PC-3 (cell line): Measurements from ENCODE around the gene UBR4. TPM values are rescaled to one million over a fixed set of nuclear protein-coding genes. Genes with fewer than 3 reads are reported as not detected.
"Not testable (repeated sequence)": the region's sequence is repeated elsewhere in the genome, so short reads cannot be mapped to it uniquely, and the experiment has no call there.

ENCODE experiments used
- ATAC-seq: fragments of 200-7000 bp; cut with Tn5 transposase; 2 replicates; pipeline ENCODE4 v1.9.1; 2020; ENCODE audit warnings: mild to moderate bottlenecking, moderate library complexity
- BruUV-seq: library from RNA; stranded (reverse); fragments of 400-500 nt; replicated peaks from 2 replicates; lab custom pipeline; 2021; lab: Mats Ljungman, UMichigan
- CTCF ChIA-PET: fragments of 300-600 bp; sonication (Branson Sonifier 250); formaldehyde crosslinking; loops from one replicate; lab custom pipeline; 2022; ENCODE audit warnings: antibody characterized with exemption; lab: Charles Lee
- POLR2A ChIA-PET: fragments of 300-600 bp; sonication (Branson Sonifier 250); formaldehyde crosslinking; loops from one replicate; lab custom pipeline; 2022; ENCODE audit warnings: antibody characterized with exemption; ENCODE audit not compliant: unreplicated experiment; lab: Charles Lee
- DNase-seq: peaks from one replicate; pipeline ENCODE4 v3.0.0-alpha.2; 2015
- H2AFZ ChIP-seq: fragments of 300-600 bp; sonication (generic); 2 replicates; pipeline ENCODE4 v1.6.0; 2016; ENCODE audit warnings: antibody characterized with exemption, low read length
- H3F3A ChIP-seq: fragments of 300-600 bp; sonication (generic); one replicate; pipeline ENCODE4 v1.6.0; 2017; ENCODE audit warnings: antibody characterized with exemption, low read length, control low read depth, mild to moderate bottlenecking; ENCODE audit not compliant: unreplicated experiment
- H3K27ac ChIP-seq: fragments of 300-600 bp; sonication (generic); 2 replicates; pipeline ENCODE4 v1.5.1; 2016; ENCODE audit warnings: mild to moderate bottlenecking, low read length
- H3K27me3 ChIP-seq: fragments of 300-600 bp; sonication (generic); 2 replicates; pipeline ENCODE4 v1.6.1; 2016; ENCODE audit warnings: low read length, mixed read lengths
- H3K36me3 ChIP-seq: fragments of 300-600 bp; sonication (generic); 2 replicates; pipeline ENCODE4 v1.6.1; 2016; ENCODE audit warnings: low read depth, mixed run types, low read length, mixed read lengths
- H3K4me1 ChIP-seq: fragments of 300-600 bp; sonication (generic); 2 replicates; pipeline ENCODE4 v1.5.1; 2016; ENCODE audit warnings: low read length; ENCODE audit not compliant: insufficient read depth
- H3K4me2 ChIP-seq: fragments of 300-600 bp; sonication (generic); 2 replicates; pipeline ENCODE4 v1.6.0; 2016; ENCODE audit warnings: low read length
- H3K4me3 ChIP-seq: fragments of 300-600 bp; sonication (generic); 2 replicates; pipeline ENCODE4 v1.5.1; 2016; ENCODE audit warnings: mild to moderate bottlenecking, low read length, mixed read lengths
- H3K79me2 ChIP-seq: fragments of 300-600 bp; sonication (generic); 2 replicates; pipeline ENCODE4 v1.6.1; 2017; ENCODE audit warnings: low read length, mixed read lengths
- H3K9ac ChIP-seq: fragments of 300-600 bp; sonication (generic); 2 replicates; pipeline ENCODE4 v1.6.0; 2016; ENCODE audit warnings: mild to moderate bottlenecking, low read length
- H3K9me2 ChIP-seq: fragments of 300-600 bp; sonication (generic); replicated peaks from 2 replicates; pipeline ENCODE4 v1.6.1; 2016; ENCODE audit warnings: mixed run types, low read length, mixed read lengths
- H3K9me3 ChIP-seq: fragments of 300-600 bp; sonication (generic); 2 replicates; pipeline ENCODE4 v1.6.1; 2016; ENCODE audit warnings: low read length, mixed read lengths
- H4K20me1 ChIP-seq: fragments of 300-600 bp; sonication (generic); 2 replicates; pipeline ENCODE4 v1.6.1; 2016; ENCODE audit warnings: low read length, mixed read lengths
- EZH2 ChIP-seq: fragments of 300-600 bp; sonication (generic); IDR thresholded peaks from one replicate; pipeline ENCODE4 v1.6.1; 2017; ENCODE audit warnings: antibody characterized with exemption, mild to moderate bottlenecking, low read length; ENCODE audit not compliant: unreplicated experiment
- EZH2phosphoT487 ChIP-seq: fragments of 300-600 bp; sonication (generic); IDR thresholded peaks from 2 replicates; pipeline ENCODE4 v1.6.1; 2018; ENCODE audit warnings: mild to moderate bottlenecking, antibody characterized with exemption, low read length, borderline replicate concordance
- intact Hi-C: fragments of 100-400 bp; cut with micrococcal nuclease; formaldehyde crosslinking; loops from 2 replicates; pipeline ENCODE4 v1.9.0; 2023
- total RNA-seq: library from RNA; depleted of rRNA; stranded (reverse); fragments of >200 nt; gene quantifications from 2 replicates; pipeline ENCODE4 v1.2.3, GENCODE V29; 2014
- TF ChIP-seq, protein P1 (sequence below): fragments of 300-600 bp; sonication (generic); conservative IDR thresholded peaks from 2 replicates; pipeline ENCODE4 v1.5.1; 2017; ENCODE audit warnings: antibody characterized with exemption, low read depth, mild to moderate bottlenecking, low read length

UBR4 gene
- total RNA-seq, 1 experiment from 2014 or later, result 141 TPM

DNA sequence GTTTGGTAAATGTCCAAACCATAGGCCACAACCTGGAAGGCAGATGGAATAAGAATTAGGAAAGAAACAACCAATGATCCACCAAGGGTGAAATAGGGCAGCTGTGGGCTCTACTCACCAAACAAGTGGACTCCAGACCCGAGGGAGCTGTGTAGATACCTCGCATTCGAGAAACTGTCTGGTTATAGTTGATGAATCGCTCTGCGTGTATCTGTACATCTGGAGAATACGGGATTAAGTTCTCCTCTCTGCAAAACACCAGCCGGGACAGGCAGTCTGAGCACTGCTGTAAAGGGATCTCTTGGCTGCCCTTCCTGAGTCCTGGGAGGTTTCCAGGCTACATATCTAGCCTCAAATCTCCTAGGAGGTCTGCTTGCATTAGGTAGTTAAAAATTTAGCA is 9.4 kb upstream of the UBR4 start:
- H3K27ac ChIP-seq, result no peak overlapping the region
- no peaks in the 10 kb centered on the region for H3K9me3 ChIP-seq
- no peak overlapping the region for H2AFZ ChIP-seq
- ChIA-PET CTCF (no interaction called here), POLR2A (no interaction called here)
- intact Hi-C loops, result no loop called here
- no peaks in the 10 kb centered on the region for H3K9me2 ChIP-seq
- no peak overlapping the region for H3K4me2 ChIP-seq
- H3K27me3 ChIP-seq, result no peaks in the 10 kb centered on the region
- H3F3A ChIP-seq, result no peaks in the 10 kb centered on the region
- no peak overlapping the region for H3K4me3 ChIP-seq
- TF ChIP-seq EZH2phosphoT487, result no peak
- DNase-seq (no peak), ATAC-seq (no peak)
- no TSS peak for BruUV-seq
- peaks cover 2% of the 10 kb centered on the region; the same call in 1 of the 2 replicates for H3K79me2 ChIP-seq
- no peaks in the 10 kb centered on the region for H3K4me1 ChIP-seq
- no peaks in the 10 kb centered on the region for H4K20me1 ChIP-seq
- H3K36me3 ChIP-seq, result peaks cover 59% of the 10 kb centered on the region
- H3K9ac ChIP-seq, result no peak overlapping the region

DNA sequence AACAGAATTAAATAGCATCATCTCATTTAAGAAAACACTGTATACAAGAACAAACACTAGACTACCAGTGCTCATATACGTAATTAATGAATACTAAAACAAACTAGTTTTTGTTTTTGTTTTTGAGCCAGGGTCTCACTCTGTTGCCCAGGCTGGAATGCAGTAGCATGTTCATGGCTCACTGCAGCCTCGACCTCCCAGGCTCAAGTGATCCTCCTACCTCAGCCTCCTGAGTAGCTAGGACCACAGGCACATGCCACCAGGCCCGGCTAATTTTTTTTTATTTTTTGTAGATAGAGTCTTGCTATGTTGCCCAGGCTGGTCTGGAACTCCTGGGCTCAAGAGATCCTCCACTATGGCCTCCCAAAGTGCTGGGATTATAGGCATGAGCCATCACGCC is 6.5 kb upstream of the UBR4 start:
- ATAC-seq, H2AFZ ChIP-seq, H3K9me3 ChIP-seq, H4K20me1 ChIP-seq, intact Hi-C loops, H3K4me3 ChIP-seq, BruUV-seq, H3K9me2 ChIP-seq, CTCF ChIA-PET, H3K27me3 ChIP-seq, H3K4me2 ChIP-seq, H3K27ac ChIP-seq, H3K9ac ChIP-seq, H3F3A ChIP-seq, DNase-seq: not testable (repeated sequence)
- peaks cover 31% of the 10 kb centered on the region for H3K79me2 ChIP-seq
- peaks cover 49% of the 10 kb centered on the region for H3K36me3 ChIP-seq
- POLR2A ChIA-PET, result interaction anchor here (0.5 kb wide), 1 partner anchor 1571 kb away, joined by 3 read pairs; no protein-coding TSS in a partner anchor
- H3K4me1 ChIP-seq, result peaks cover 10% of the 10 kb centered on the region

DNA sequence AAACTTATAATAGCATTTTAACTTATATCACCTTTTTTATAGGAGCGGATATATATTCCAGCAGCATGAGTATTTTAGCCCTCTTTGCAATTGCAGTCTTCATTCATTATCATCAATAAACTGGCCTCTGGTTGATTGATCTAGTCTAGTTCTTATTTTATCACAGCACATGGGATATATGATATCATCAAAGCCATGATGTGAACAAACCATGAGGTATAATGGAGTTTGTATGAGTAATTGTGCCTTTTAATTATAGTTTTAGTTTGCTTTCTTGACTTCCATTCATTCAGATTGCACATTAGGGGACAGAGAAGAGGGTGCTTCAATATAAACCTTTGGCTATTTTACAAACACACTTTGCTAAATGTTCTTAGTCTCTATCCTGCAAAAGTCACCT is 3.5 kb upstream of the UBR4 start:
- Histone ChIP-seq H3K4me3 (no peak overlapping the region), H3K27me3 (no peaks in the 10 kb centered on the region), H3K4me2 (no peak overlapping the region), H4K20me1 (peaks cover 10% of the 10 kb centered on the region), H3K27ac (no peak overlapping the region), H3K36me3 (peaks cover 30% of the 10 kb centered on the region), H3F3A (no peaks in the 10 kb centered on the region), H3K4me1 (peaks cover 25% of the 10 kb centered on the region), H3K9me2 (no peaks in the 10 kb centered on the region), H3K9me3 (no peaks in the 10 kb centered on the region), H3K9ac (no peak overlapping the region), H3K79me2 (peaks cover 60% of the 10 kb centered on the region), H2AFZ (no peak overlapping the region)
- CTCF ChIA-PET, result no interaction called here
- BruUV-seq, result no TSS peak
- ATAC-seq, result no peak
- POLR2A ChIA-PET, result no interaction called here
- TF ChIP-seq, protein P1, sequence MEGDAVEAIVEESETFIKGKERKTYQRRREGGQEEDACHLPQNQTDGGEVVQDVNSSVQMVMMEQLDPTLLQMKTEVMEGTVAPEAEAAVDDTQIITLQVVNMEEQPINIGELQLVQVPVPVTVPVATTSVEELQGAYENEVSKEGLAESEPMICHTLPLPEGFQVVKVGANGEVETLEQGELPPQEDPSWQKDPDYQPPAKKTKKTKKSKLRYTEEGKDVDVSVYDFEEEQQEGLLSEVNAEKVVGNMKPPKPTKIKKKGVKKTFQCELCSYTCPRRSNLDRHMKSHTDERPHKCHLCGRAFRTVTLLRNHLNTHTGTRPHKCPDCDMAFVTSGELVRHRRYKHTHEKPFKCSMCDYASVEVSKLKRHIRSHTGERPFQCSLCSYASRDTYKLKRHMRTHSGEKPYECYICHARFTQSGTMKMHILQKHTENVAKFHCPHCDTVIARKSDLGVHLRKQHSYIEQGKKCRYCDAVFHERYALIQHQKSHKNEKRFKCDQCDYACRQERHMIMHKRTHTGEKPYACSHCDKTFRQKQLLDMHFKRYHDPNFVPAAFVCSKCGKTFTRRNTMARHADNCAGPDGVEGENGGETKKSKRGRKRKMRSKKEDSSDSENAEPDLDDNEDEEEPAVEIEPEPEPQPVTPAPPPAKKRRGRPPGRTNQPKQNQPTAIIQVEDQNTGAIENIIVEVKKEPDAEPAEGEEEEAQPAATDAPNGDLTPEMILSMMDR, result no peak
- no peak for TF ChIP-seq EZH2
- no peak for TF ChIP-seq EZH2phosphoT487
- intact Hi-C loops, result no loop called here
- no peak for DNase-seq

DNA sequence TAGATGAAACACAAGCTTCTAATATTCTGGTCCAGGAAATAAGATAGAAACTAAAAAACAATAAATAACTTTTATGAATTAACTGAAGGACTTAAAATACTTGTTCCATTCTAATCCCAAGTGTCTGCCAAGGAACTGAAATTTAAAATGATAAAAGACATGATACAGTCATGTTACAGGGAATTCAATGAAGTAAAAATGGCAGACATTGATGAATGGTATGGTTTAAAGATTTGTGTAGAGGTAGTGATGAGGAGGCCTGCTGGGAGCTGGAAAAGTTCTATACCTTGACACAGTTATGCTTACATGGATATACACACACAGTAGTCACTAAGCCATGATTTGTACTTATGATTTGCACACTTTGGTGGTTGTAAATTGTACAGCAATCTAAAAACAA is 2.1 kb upstream of the UBR4 start:
- no peak overlapping the region; the same call in 1 of the 2 replicates for H3K9ac ChIP-seq
- ChIA-PET CTCF (no interaction called here), POLR2A (no interaction called here)
- H2AFZ ChIP-seq, result no peak overlapping the region
- no peak for TF ChIP-seq EZH2
- TF ChIP-seq, protein P1, result no peak
- no peak for TF ChIP-seq EZH2phosphoT487
- H3K9me2 ChIP-seq, result no peaks in the 10 kb centered on the region
- H3K4me3 ChIP-seq, result peak overlapping the region; percentile 35; the same call in 1 of the 2 replicates
- H3K27ac ChIP-seq, result no peak overlapping the region
- intact Hi-C loops, result no loop called here
- no peaks in the 10 kb centered on the region for H3K9me3 ChIP-seq
- no peak for ATAC-seq
- peak overlapping the region; percentile 98 for H3K4me2 ChIP-seq
- DNase-seq, result no peak
- no peaks in the 10 kb centered on the region for H3K27me3 ChIP-seq
- peaks cover 34% of the 10 kb centered on the region for H3K4me1 ChIP-seq
- no peaks in the 10 kb centered on the region for H3F3A ChIP-seq
- H3K36me3 ChIP-seq, result peaks cover 22% of the 10 kb centered on the region
- no TSS peak for BruUV-seq
- H4K20me1 ChIP-seq, result peaks cover 18% of the 10 kb centered on the region
- H3K79me2 ChIP-seq, result peaks cover 74% of the 10 kb centered on the region
